Measurements from ENCODE around the gene GRM3. TPM values are rescaled to one million over a fixed set of nuclear protein-coding genes. Genes with fewer than 3 reads are reported as not detected.

The GRM3 gene
- total RNA-seq, 2 experiments from 2014 or later: not detected

DNA sequence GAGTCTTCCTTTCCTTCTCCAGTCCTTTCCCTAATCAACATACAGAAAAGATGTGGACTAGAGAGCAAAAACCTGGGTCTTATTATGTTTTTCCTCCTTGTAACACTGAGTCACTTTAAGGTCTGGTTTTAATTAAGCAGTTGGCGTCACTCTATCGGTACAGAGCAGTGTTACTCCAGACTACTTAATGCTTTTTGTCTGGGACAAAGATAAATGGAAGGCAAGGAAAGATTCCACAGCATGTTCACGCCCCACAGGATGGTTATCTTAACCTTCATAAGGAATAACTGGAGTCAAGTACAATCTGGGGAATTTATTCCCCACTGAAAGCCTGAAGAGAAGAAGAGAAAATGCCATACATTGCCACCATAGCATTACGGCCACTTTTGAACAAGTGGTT, 270.0 kb downstream of the GRM3 start:
- 0 out of 2 replicates have a peak, but pooled peaks cover 4% of the 10 kb centered on the region for H4K20me1 ChIP-seq (ENCODE audit: insufficient read depth, low read length)
- BruUV-seq (replicated peaks): no TSS peak
- H3K4me2 ChIP-seq (ENCODE audit: low read length): no peak overlapping the region
- ChIA-PET CTCF (ENCODE audit: unreplicated experiment) (no interaction called here), POLR2A (no interaction called here)
- no peak overlapping the region for H2AFZ ChIP-seq (ENCODE audit: low read length)
- no peaks in the 10 kb centered on the region for H3K36me3 ChIP-seq (ENCODE audit: insufficient read depth, low read length)
- H3K9me2 ChIP-seq (ENCODE audit: insufficient read depth, low read length): no peaks in the 10 kb centered on the region
- no peak for TF ChIP-seq EZH2phosphoT487 (IDR thresholded peaks at IDR 0.05; ENCODE audit: borderline replicate concordance, low read depth, low read length)
- TF ChIP-seq, protein P1, sequence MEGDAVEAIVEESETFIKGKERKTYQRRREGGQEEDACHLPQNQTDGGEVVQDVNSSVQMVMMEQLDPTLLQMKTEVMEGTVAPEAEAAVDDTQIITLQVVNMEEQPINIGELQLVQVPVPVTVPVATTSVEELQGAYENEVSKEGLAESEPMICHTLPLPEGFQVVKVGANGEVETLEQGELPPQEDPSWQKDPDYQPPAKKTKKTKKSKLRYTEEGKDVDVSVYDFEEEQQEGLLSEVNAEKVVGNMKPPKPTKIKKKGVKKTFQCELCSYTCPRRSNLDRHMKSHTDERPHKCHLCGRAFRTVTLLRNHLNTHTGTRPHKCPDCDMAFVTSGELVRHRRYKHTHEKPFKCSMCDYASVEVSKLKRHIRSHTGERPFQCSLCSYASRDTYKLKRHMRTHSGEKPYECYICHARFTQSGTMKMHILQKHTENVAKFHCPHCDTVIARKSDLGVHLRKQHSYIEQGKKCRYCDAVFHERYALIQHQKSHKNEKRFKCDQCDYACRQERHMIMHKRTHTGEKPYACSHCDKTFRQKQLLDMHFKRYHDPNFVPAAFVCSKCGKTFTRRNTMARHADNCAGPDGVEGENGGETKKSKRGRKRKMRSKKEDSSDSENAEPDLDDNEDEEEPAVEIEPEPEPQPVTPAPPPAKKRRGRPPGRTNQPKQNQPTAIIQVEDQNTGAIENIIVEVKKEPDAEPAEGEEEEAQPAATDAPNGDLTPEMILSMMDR (conservative IDR thresholded peaks at IDR 0.05; ENCODE audit: low read length): no peak
- H3K79me2 ChIP-seq (ENCODE audit: insufficient read depth, low read depth, low read length): no peaks in the 10 kb centered on the region
- no peaks in the 10 kb centered on the region for H3K9me3 ChIP-seq (ENCODE audit: low read length)
- H3K27ac ChIP-seq (ENCODE audit: low read depth, low read length, poor library complexity, severe bottlenecking): no peak overlapping the region
- no peak overlapping the region for H3K4me3 ChIP-seq (ENCODE audit: low read depth, low read length, poor library complexity, severe bottlenecking)
- H3K4me1 ChIP-seq (ENCODE audit: insufficient read depth, low read length, poor library complexity, severe bottlenecking): no peaks in the 10 kb centered on the region
- intact Hi-C loops (cut with micrococcal nuclease; ENCODE audit: unreplicated experiment): loop anchor here (5.0 kb wide), 1 partner anchor 324 kb away; no protein-coding TSS in a partner anchor
- DNase-seq (ENCODE audit: low spot score): no peak

Data from OCI-LY7 (cell line).